SU-DHL-6 (cell line): ENCODE results near the gene COMMD7.

Source experiments
- CTCF ChIP-seq: fragments of 200-600 bp; sonication (generic); IDR thresholded peaks from one replicate; pipeline ENCODE4 v1.5.1; 2017; ENCODE audit warnings: antibody characterized with exemption, mild to moderate bottlenecking, low read length, moderate library complexity; ENCODE audit not compliant: insufficient read depth, poor library complexity, severe bottlenecking
- EZH2phosphoT487 ChIP-seq: fragments of 200-600 bp; sonication (generic), shearing (Covaris generic); conservative IDR thresholded peaks from 2 replicates; pipeline ENCODE4 v1.6.1; 2018; ENCODE audit warnings: mild to moderate bottlenecking, antibody characterized with exemption, low read length, moderate library complexity, mixed read lengths

GRCh38 chr20:32711346-32711745, 31.9 kb downstream of the COMMD7 start:
- TF ChIP-seq CTCF: no peak
- TF ChIP-seq EZH2phosphoT487: no peak
